Vagina (tissue), 2 donors: ENCODE results near the gene MOB1A. TPM values are rescaled to one million over a fixed set of nuclear protein-coding genes. Genes with fewer than 3 reads are reported as not detected.

Experiments used
- DNase-seq, 2 donors: peaks; one replicate each; pipeline ENCODE4 v3.0.0-alpha.2; 2017; ENCODE audit errors: extremely low spot score in 2 of 2
- H3K27ac ChIP-seq: fragments of 200-600 bp; sonication (generic); one replicate; pipeline ENCODE4 v1.5.1; 2019
- H3K27me3 ChIP-seq: fragments of 200-600 bp; sonication (generic); one replicate; pipeline ENCODE4 v1.5.1; 2019
- H3K36me3 ChIP-seq, 2 donors: fragments of 200-600 bp; sonication (generic); one replicate each; pipeline ENCODE4 v1.5.1; 2017 to 2019
- H3K4me1 ChIP-seq: fragments of 200-600 bp; sonication (generic); one replicate; pipeline ENCODE4 v1.5.1; 2019
- H3K4me3 ChIP-seq, 2 donors: fragments of 200-600 bp; sonication (generic); 1 replicate in 1 of 2; 2 replicates in 1 of 2; pipeline ENCODE4 v1.5.1; 2016 to 2019
- H3K9me3 ChIP-seq: fragments of 200-600 bp; sonication (generic); one replicate; pipeline ENCODE4 v1.5.1; 2019
- POLR2A ChIP-seq, 2 donors: fragments of 450-650 bp; IDR thresholded peaks; one replicate each; pipeline ENCODE4 v1.6.1; 2017; ENCODE audit warnings: antibody characterized with exemption in 2 of 2, mild to moderate bottlenecking in 2 of 2, moderate library complexity in 2 of 2
- POLR2AphosphoS5 ChIP-seq, 2 donors: sonication (generic); formaldehyde crosslinking; IDR thresholded peaks; one replicate each; pipeline ENCODE4 v1.9.0; 2017; ENCODE audit warnings: antibody characterized with exemption in 2 of 2, mild to moderate bottlenecking in 2 of 2, low read depth in 1 of 2; ENCODE audit not compliant: insufficient read depth in 1 of 2
- intact Hi-C: fragments of 100-400 bp; cut with DNase I; formaldehyde crosslinking; loops from one replicate; pipeline ENCODE4 v1.15.1; 2023
- total RNA-seq: library from RNA; depleted of rRNA; stranded (reverse); fragments of >200 nt; gene quantifications from one replicate; pipeline ENCODE4 v1.2.3, GENCODE V29; 2016
- TF ChIP-seq, protein P1 (sequence below), 3 experiments: fragments of 450-650 bp in 2 of 3; fragments of 200-600 bp in 1 of 3; sonication (generic) in 1 of 3; IDR thresholded peaks; one replicate each; pipeline ENCODE4 v1.5.1; 2017 to 2019; ENCODE audit warnings: antibody characterized with exemption in 3 of 3, mild to moderate bottlenecking in 2 of 3, moderate library complexity in 2 of 3

The MOB1A gene
- total RNA-seq, 1 donor from 2014 or later, result 68.5 TPM

DNA sequence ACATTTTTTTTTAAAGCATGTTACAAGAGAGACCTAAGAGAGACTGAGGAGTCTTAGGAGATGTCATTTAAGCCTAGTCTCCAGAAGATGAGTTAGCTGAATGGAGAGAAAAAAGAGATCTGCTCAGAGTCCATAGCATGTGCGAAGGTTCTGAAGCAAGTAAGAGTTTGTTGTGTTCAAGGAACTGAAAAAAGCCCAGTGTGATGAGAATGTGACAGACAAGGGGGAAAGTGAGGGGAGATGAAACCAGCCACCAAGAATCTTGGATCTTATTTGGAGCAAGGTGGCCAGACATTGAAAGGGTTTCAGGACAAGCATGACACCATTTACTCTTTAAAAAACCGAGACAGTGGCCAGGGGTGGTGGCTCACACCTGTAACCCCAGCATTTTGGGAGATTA is 5.2 kb upstream of the MOB1A start:
- H3K36me3 ChIP-seq, result no peaks in the 10 kb centered on the region
- H3K4me3 ChIP-seq, result no peak overlapping the region
- no peaks in the 10 kb centered on the region for H3K27me3 ChIP-seq
- no peaks in the 10 kb centered on the region for H3K9me3 ChIP-seq
- H3K27ac ChIP-seq, result no peak overlapping the region
- no peak for TF ChIP-seq POLR2A (IDR thresholded peaks at IDR 0.05)
- no peak for DNase-seq
- intact Hi-C loops, result no loop called here
- peaks cover 6% of the 10 kb centered on the region for H3K4me1 ChIP-seq

DNA sequence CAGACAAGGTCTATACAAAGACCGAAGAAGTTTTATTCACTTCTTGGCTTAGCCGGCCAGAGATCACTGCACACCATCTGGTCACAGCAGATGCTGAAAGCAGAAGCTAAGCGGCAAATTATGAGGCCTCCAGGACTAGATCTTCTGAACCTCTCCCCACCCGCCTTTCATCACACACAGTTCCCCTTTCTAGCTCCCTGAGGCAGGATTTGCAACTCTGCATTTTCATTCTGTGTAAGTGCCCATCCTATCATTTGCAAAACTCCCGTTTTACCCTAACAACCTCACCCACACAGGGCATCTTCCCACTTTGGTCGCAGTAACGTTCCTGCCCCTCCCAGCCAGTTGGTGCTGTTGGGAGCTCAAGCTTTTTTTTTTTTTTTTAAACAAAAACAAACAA is 3.1 kb upstream of the MOB1A start:
- H3K36me3 ChIP-seq, result no peaks in the 10 kb centered on the region
- H3K4me3 ChIP-seq, result no peak overlapping the region
- peaks cover 18% of the 10 kb centered on the region for H3K4me1 ChIP-seq
- no peaks in the 10 kb centered on the region for H3K9me3 ChIP-seq
- TF ChIP-seq POLR2A (IDR thresholded peaks at IDR 0.05), result no peak
- no peak for TF ChIP-seq POLR2AphosphoS5 (IDR thresholded peaks at IDR 0.05; ENCODE audit: insufficient read depth in 1 of 2, low read depth in 1 of 2)
- TF ChIP-seq, protein P1, sequence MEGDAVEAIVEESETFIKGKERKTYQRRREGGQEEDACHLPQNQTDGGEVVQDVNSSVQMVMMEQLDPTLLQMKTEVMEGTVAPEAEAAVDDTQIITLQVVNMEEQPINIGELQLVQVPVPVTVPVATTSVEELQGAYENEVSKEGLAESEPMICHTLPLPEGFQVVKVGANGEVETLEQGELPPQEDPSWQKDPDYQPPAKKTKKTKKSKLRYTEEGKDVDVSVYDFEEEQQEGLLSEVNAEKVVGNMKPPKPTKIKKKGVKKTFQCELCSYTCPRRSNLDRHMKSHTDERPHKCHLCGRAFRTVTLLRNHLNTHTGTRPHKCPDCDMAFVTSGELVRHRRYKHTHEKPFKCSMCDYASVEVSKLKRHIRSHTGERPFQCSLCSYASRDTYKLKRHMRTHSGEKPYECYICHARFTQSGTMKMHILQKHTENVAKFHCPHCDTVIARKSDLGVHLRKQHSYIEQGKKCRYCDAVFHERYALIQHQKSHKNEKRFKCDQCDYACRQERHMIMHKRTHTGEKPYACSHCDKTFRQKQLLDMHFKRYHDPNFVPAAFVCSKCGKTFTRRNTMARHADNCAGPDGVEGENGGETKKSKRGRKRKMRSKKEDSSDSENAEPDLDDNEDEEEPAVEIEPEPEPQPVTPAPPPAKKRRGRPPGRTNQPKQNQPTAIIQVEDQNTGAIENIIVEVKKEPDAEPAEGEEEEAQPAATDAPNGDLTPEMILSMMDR (IDR thresholded peaks at IDR 0.05), result no peak
- DNase-seq, result no peak
- no peak overlapping the region for H3K27ac ChIP-seq
- H3K27me3 ChIP-seq, result no peaks in the 10 kb centered on the region
- intact Hi-C loops, result no loop called here

DNA sequence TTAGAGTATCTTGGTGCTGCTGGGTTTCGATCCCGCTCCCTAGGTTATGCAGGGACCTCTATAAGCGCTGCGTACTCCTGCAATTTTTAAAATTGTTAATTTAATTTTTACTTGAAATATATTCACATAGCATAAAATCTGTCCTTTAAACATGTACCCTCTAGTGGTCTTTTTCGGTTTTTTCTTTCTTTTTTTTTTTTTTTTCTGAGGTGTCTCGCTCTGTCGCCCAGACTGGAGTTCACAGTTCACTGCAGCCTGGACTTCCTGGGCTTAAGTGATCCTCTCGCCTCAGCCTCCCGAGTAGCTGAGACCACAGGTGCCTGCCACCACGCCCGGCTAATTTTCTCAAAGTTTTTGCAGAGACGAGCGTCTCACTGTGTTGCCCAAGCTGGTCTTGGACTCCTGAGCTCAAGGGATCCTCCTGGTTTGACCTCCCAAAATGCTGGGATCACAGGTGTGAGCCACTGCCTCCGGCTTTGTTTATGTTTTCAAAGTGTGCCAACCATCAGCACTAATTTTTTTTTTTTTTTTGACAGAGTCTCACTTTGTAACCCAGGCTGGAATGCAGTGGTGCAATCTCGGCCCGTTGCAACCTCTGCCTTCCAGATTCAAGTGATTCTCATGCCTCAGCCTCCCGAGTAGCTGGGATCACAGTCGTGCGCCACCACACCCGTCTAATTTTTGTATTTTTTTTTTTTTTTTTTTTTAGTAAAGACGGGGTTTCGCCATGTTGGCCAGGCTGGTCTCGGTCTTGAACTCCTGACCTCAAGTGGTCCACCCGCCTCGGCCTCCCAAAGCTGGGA is 585 bp upstream of the MOB1A start:
- Histone ChIP-seq H3K4me3 (peak overlapping the region; percentile 82 to 96), H3K36me3 (no peaks in the 10 kb centered on the region), H3K4me1 (peaks cover 39% of the 10 kb centered on the region), H3K27ac (no peak overlapping the region), H3K9me3 (no peaks in the 10 kb centered on the region), H3K27me3 (no peaks in the 10 kb centered on the region)
- DNase-seq, result peak in 1 of 2 donors; percentile 88
- intact Hi-C loops, result no loop called here
- TF ChIP-seq POLR2AphosphoS5 (IDR thresholded peaks at IDR 0.05; ENCODE audit: insufficient read depth in 1 of 2, low read depth in 1 of 2) (peak in 1 of 2 donors; percentile 66), POLR2A (IDR thresholded peaks at IDR 0.05) (no peak)
- TF ChIP-seq, protein P1 (IDR thresholded peaks at IDR 0.05), result peak in 1 of 3 experiments; percentile 13

- H3K27me3 ChIP-seq, result no peaks in the 10 kb centered on the region
- peaks cover 43% of the 10 kb centered on the region for H3K4me1 ChIP-seq
- DNase-seq, result no peak
- H3K36me3 ChIP-seq, result peaks cover 0 to under 1% of the 10 kb centered on the region in 2 donors
- intact Hi-C loops, result no loop called here
- H3K27ac ChIP-seq, result peak overlapping the region; percentile 91
- H3K9me3 ChIP-seq, result no peaks in the 10 kb centered on the region
- TF ChIP-seq, protein P1 (IDR thresholded peaks at IDR 0.05), result no peak
- TF ChIP-seq POLR2AphosphoS5 (IDR thresholded peaks at IDR 0.05; ENCODE audit: insufficient read depth in 1 of 2, low read depth in 1 of 2), result no peak
- no peak for TF ChIP-seq POLR2A (IDR thresholded peaks at IDR 0.05)
- peak overlapping the region; percentile 82 to 96 for H3K4me3 ChIP-seq
Observed at GRCh38 chr2:74177696-74178095, 983 bp downstream of the MOB1A start.

GRCh38 chr2:74174909-74175308 is 3.8 kb downstream of the MOB1A start:
- H3K9me3 ChIP-seq, result no peaks in the 10 kb centered on the region
- no peaks in the 10 kb centered on the region for H3K27me3 ChIP-seq
- peaks cover 0 to 26% of the 10 kb centered on the region in 2 donors for H3K36me3 ChIP-seq
- DNase-seq, result no peak
- H3K4me3 ChIP-seq, result no peak overlapping the region
- TF ChIP-seq POLR2A (IDR thresholded peaks at IDR 0.05) (no peak), POLR2AphosphoS5 (IDR thresholded peaks at IDR 0.05; ENCODE audit: insufficient read depth in 1 of 2, low read depth in 1 of 2) (no peak)
- TF ChIP-seq, protein P1 (IDR thresholded peaks at IDR 0.05), result no peak
- intact Hi-C loops, result no loop called here
- H3K27ac ChIP-seq, result no peak overlapping the region
- peaks cover 52% of the 10 kb centered on the region for H3K4me1 ChIP-seq
